Thyroid gland (tissue), 4 donors: Measurements from ENCODE around the gene SSX2IP.

Experiments
- CTCF ChIP-seq, 6 experiments: fragments of 200-600 bp in 3 of 6; fragments of 450-650 bp in 3 of 6; sonication (generic) in 3 of 6; IDR thresholded peaks; one replicate each; pipeline ENCODE4 v1.5.1; 2016 to 2019; ENCODE audit warnings: antibody characterized with exemption in 6 of 6, mild to moderate bottlenecking in 2 of 6, inconsistent platforms in 1 of 6, moderate library complexity in 1 of 6
- POLR2A ChIP-seq, 2 donors: fragments of 450-650 bp; IDR thresholded peaks; one replicate each; pipeline ENCODE4 v1.6.1; 2017; ENCODE audit warnings: antibody characterized with exemption in 2 of 2, mild to moderate bottlenecking in 2 of 2, moderate library complexity in 1 of 2

GRCh38 chr1:84642774-84643173, 47.5 kb downstream of the SSX2IP start:
- TF ChIP-seq CTCF (IDR thresholded peaks at IDR 0.05), result no peak
- TF ChIP-seq POLR2A (IDR thresholded peaks at IDR 0.05), result no peak
